Kidney (tissue), 22 donors: ENCODE results near the gene WFDC5. TPM values are rescaled to one million over a fixed set of nuclear protein-coding genes. Genes with fewer than 3 reads are reported as not detected.

ENCODE experiments used
- DNase-seq, 5 donors: peaks; one replicate each; pipeline ENCODE4 v3.0.0-alpha.2; 2013 to 2020
- FAIRE-seq: peaks from 2 replicates; lab custom pipeline; 2012; peaks lifted over from hg19 to GRCh38; lab: Jason Lieb, UNC
- H3K27ac ChIP-seq, 2 donors: one replicate each; pipeline ENCODE4 v1.7.0; 2013; ENCODE audit warnings: low read depth in 2 of 2, low read length in 2 of 2, inconsistent platforms in 1 of 2
- H3K27me3 ChIP-seq: one replicate; pipeline ENCODE4 v1.7.1; 2013; ENCODE audit warnings: low read length, inconsistent platforms; ENCODE audit not compliant: control insufficient read depth, insufficient read depth
- H3K36me3 ChIP-seq, 3 donors: one replicate each; pipeline versions ENCODE4 v1.7.0 to v1.7.1; 2013; ENCODE audit warnings: low read length in 3 of 3, control low read depth in 1 of 3, inconsistent platforms in 1 of 3; ENCODE audit not compliant: insufficient read depth in 3 of 3, control insufficient read depth in 2 of 3
- H3K4me1 ChIP-seq, 3 donors: one replicate each; pipeline versions ENCODE4 v1.7.0 to v1.7.1; 2013; ENCODE audit warnings: low read length in 3 of 3, inconsistent platforms in 1 of 3, low read depth in 1 of 3; ENCODE audit not compliant: control insufficient read depth in 2 of 3, insufficient read depth in 2 of 3
- H3K4me3 ChIP-seq, 3 donors: one replicate each; pipeline versions ENCODE4 v1.7.0 to v1.8.1; 2013; ENCODE audit warnings: low read length in 3 of 3, control low read depth in 1 of 3, inconsistent platforms in 1 of 3
- H3K9ac ChIP-seq, 3 donors: one replicate each; pipeline versions ENCODE4 v1.7.0 to v1.7.1; 2013; ENCODE audit warnings: low read length in 3 of 3, control low read depth in 1 of 3, inconsistent platforms in 1 of 3
- H3K9me3 ChIP-seq, 3 donors: one replicate each; pipeline versions ENCODE4 v1.7.0 to v1.7.1; 2013; ENCODE audit warnings: low read length in 3 of 3, control low read depth in 1 of 3, inconsistent platforms in 1 of 3; ENCODE audit not compliant: control insufficient read depth in 2 of 3, insufficient read depth in 1 of 3
- intact Hi-C: fragments of 100-400 bp; cut with DNase I; formaldehyde crosslinking; loops from one replicate; pipeline ENCODE4 v1.11.1; 2022
- long read RNA-seq, 10 donors: library from polyadenylated mRNA in 1 of 10; unstranded in 1 of 10; transcript quantifications; one replicate each; pipeline ENCODE4 v2.0.0 and lab custom pipeline, GENCODE V29; 2021 to 2026
- polyA plus RNA-seq: library from polyadenylated mRNA; stranded (reverse); fragments of 350-450 nt; fragmentation: Illumina TruSeq; extraction: RNeasy Lipid Tissue Mini Kit (QIAGEN cat#74804); gene quantifications from one replicate; pipeline ENCODE4 v1.2.3, GENCODE V29; 2014; ENCODE audit warnings: low read depth, low replicate concordance; ENCODE audit not compliant: insufficient read depth
- total RNA-seq: library from RNA; stranded (reverse); fragmentation: NEBNext Ultra II Directional; extraction: Animal tissue kit (Norgen Biotek cat#: 25700); gene quantifications from one replicate; pipeline ENCODE4 v1.2.1, GENCODE V29; 2021
- TF ChIP-seq, protein P1 (sequence below): IDR thresholded peaks from 3 replicates; pipeline ENCODE4 v1.5.1; 2012; ENCODE audit warnings: mild to moderate bottlenecking, moderate library complexity, borderline replicate concordance; ENCODE audit not compliant: insufficient read depth; ENCODE audit errors: extremely low read depth
- donor health status: control.
- donor health status: control.
- donor health status: control.
- donor health status: control.
- donor health status: control.
- donor health status: DM: yes; HTN: yes; CAD: no.
- donor health status: Normal renal cell carcinoma (clear cell type).

Gene WFDC5, protein sequence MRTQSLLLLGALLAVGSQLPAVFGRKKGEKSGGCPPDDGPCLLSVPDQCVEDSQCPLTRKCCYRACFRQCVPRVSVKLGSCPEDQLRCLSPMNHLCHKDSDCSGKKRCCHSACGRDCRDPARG
- total RNA-seq (1.0 TPM), polyA plus RNA-seq (not detected)
- long read RNA-seq, donor 1 = 0 reads
- long read RNA-seq, donor 2 = 0 reads
- long read RNA-seq, donor 3 = 0 reads
- long read RNA-seq, donor 4 = 0 reads
- long read RNA-seq, donor 5 = 0 reads
- long read RNA-seq, donor 6 = 0 reads
- long read RNA-seq, donor 7 = 0 reads
- long read RNA-seq, donor 8 = 0 reads
- long read RNA-seq, donor 9 = 0 reads
- long read RNA-seq, donor 10 = 0 reads

DNA sequence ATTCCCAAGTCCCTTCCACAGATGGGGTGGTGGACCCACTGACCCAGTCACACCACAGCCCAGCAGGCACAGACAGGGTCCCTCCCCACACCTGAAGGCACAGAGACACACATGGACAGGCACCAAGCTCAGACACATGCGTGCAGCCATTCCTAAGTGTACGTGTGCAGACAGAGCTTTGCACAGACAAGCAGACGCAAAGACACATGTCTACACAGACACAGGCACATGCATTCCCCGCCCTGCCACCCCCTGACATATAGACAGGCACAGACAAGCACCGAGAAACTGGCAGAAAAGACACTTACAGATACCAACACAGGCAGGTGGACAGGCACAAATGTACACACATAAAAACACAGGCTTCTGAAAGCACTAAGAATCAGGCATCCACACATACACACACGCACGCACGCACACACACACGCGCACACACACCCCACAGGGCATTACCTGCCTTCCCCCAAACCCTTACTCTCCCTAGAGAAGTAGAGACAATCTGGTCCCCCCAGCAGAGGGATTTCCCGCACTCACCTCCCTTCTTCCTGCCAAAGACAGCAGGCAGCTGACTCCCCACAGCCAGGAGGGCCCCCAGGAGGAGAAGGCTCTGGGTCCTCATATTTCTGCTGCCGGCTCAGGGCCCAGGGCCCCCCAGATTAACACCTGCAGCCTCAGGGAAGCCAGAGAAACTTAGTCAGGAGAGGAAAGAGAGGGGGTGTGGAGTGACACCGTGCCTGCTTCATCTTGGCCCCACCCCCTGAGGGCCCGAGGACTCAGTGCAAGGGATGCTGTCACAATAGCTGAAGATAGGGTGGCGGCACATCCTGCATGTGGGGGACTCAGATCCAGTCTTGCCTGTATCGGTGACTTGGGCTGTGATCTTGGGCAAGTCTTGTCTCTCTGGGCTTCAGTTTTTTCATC is at the start of gene WFDC5:
WFDC5 (minus strand) TSS at position 710 of the 921 bp plus-strand sequence; CDS start at position 619, 91 bp downstream.
- Histone ChIP-seq H3K27me3 (no peaks in the 10 kb centered on the region), H3K36me3 (no peaks in the 10 kb centered on the region), H3K9ac (no peak within 1 kb of the TSS), H3K4me1 (no peaks in the 10 kb centered on the region), H3K4me3 (no peak within 1 kb of the TSS), H3K27ac (no peak within 1 kb of the TSS), H3K9me3 (no peaks in the 10 kb centered on the region)
- intact Hi-C loops = no loop called here
- no peak for DNase-seq
- FAIRE-seq = no peak
- TF ChIP-seq, protein P1, sequence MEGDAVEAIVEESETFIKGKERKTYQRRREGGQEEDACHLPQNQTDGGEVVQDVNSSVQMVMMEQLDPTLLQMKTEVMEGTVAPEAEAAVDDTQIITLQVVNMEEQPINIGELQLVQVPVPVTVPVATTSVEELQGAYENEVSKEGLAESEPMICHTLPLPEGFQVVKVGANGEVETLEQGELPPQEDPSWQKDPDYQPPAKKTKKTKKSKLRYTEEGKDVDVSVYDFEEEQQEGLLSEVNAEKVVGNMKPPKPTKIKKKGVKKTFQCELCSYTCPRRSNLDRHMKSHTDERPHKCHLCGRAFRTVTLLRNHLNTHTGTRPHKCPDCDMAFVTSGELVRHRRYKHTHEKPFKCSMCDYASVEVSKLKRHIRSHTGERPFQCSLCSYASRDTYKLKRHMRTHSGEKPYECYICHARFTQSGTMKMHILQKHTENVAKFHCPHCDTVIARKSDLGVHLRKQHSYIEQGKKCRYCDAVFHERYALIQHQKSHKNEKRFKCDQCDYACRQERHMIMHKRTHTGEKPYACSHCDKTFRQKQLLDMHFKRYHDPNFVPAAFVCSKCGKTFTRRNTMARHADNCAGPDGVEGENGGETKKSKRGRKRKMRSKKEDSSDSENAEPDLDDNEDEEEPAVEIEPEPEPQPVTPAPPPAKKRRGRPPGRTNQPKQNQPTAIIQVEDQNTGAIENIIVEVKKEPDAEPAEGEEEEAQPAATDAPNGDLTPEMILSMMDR = no peak

DNA sequence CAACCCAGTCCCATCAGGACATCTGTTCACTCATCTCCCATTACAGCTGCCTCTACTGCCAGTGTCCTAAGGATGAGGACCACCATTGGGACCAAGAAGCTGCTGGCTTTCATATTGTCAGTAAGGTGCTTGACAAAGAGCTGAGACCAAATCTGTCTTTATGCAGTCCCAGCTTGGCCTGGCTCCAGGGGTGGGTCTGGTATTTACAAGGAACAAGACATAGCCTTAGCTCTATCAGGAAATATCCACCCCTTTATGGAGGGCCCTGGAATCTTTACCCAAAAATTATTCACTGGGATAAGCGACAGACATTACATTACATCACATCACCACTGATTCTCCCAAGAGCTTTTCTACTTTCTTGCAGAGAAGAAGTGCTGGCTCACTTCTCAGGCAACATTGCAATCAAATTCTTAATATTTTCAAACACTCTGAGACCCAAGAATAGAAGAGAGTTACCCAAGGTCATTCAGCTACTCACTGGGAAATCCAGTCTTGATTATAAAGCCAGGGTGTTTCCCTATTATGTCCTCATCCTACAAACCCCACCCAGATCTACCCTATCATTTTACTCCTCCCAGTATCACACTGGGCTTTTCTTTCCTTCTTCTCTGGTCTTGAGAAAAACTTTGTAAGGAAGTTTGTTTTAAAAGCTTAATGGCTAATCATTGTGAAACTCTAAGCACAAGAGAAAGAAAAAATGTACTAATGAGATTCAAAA is 48.3 kb upstream of the WFDC5 start:
- no peak for DNase-seq
- Histone ChIP-seq H3K9ac (no peak overlapping the region), H3K36me3 (no peaks in the 10 kb centered on the region), H3K4me1 (no peaks in the 10 kb centered on the region), H3K27ac (no peak overlapping the region), H3K4me3 (no peak overlapping the region), H3K9me3 (peaks cover 0 to 4% (median 4%) of the 10 kb centered on the region in 3 donors), H3K27me3 (no peaks in the 10 kb centered on the region)
- FAIRE-seq = no peak
- intact Hi-C loops = no loop called here
- TF ChIP-seq, protein P1 = no peak

DNA sequence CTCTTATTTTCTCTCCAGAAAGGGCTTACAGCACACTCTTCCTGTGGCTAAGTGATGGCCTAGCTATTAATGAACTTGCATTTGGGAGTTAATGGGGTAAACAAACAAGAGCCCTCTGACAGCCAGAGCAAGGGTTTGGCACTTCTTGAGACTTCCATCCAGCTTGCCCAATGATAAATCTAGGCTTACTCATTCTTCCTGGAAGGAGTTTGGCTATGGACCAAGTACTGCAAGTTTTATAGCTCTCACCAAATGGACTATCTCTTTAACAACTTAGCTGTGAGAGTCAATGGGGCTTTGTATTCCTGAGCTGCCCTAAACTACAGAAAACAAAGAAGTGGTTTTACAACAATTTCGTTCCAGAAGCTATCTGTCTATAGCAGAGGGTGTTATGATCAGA is 43.0 kb upstream of the WFDC5 start:
- H3K9ac ChIP-seq = no peak overlapping the region
- H3K36me3 ChIP-seq = no peaks in the 10 kb centered on the region
- intact Hi-C loops = no loop called here
- H3K9me3 ChIP-seq = peaks cover 0 to 6% (median 3%) of the 10 kb centered on the region in 3 donors
- no peak for FAIRE-seq
- no peak overlapping the region for H3K4me3 ChIP-seq
- H3K27ac ChIP-seq = no peak overlapping the region
- TF ChIP-seq, protein P1 = no peak
- no peaks in the 10 kb centered on the region for H3K27me3 ChIP-seq
- no peak for DNase-seq
- H3K4me1 ChIP-seq = no peaks in the 10 kb centered on the region
